DMS 273 treated with DMSO at 0.1 percent for 48 hours (cell line): ENCODE results near the gene MIF4GD.
"Not testable (repeated sequence)": the region's sequence is repeated elsewhere in the genome, so short reads cannot be mapped to it uniquely, and the experiment has no call there.

Experiments used
- DNase-seq: peaks from one replicate; lab custom pipeline; 2025; lab: John Stamatoyannopoulos, UW

Gene MIF4GD, protein sequence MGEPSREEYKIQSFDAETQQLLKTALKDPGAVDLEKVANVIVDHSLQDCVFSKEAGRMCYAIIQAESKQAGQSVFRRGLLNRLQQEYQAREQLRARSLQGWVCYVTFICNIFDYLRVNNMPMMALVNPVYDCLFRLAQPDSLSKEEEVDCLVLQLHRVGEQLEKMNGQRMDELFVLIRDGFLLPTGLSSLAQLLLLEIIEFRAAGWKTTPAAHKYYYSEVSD

DNA sequence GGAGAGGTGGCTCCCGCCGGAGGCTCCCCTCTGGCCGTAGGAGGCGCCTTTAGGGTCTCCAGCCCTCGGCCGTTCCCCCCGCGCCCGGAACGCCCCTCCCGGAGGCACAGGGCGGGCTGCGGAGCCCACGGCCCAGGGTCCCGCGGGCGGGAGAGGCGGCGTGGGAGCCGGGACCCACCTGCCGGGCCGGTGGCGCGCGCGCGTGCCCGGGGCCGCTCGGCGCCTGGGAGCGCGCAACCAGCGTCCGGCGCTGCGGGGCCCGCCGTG lies at the start of gene MIF4GD:
MIF4GD (minus strand) TSS at position 266 of the 267 bp plus-strand sequence. CDS start 1,036 bp downstream, outside the sequence.
- no peak for DNase-seq

DNA sequence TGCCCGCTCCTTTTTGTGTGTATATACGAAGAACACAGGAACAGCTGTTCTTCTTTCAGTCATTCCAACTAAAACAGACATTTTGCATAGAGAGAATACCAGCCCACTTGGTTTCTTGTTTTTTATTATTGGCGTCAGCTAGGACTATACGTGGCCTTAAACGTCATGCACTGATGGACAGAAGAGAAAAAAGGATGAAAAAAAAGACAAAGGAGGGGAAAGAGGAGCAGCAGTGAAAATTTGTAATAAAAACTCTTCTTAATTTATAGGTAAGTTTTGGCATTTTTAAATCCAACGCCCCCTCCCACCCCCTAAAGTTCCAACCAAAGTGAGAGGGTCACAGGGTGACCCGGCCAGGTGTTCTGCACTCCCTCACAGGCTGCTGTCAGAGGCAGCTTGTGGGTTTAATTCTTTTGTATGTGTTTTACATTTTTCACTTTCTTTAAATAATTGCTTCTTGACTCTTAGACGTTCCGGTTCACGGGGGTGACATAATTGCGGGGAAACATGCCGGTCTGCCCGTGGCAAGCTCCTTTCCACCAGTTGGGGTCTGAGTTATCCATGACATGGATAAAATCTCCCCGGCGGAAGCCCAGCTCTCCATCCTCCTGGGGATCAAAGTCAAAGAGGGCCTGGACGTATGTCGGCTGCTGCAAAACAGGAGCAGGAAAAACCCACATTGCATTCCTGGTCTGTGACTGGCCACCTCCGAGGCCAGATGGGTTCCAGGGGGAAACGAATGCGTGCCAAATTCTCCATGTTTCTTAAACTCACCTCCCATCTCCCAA lies 49.1 kb upstream of the MIF4GD start:
- DNase-seq, result no peak

DNA sequence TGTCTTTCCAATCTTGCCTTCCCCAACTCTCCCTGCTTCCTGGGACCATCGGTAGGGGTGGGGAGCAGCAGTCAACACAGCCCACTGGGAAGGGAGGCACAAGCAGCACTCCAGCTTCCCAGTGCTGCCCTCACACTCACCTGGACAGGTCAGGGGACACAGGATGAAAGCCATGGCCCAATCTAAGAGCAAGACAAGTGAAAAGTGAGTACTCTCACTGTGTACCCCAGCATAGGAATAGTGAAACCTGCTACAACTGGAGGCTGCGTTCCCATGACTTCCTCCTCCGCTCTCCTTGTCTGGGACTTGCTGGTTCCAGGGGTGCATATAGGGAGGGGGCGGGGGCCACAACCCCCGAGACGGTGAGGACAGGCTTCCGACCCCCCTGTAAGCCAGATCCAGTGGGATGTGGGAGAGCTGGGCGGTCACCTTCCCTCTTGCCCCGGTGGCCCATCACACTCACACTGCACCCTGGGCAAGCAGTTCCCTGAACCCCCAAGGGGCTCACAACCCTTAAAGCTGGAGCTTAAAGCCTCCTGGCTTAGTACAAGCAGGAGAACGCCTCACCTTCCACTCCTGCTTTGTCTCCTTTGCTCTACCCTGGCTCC lies 47.7 kb upstream of the MIF4GD start:
- no peak for DNase-seq

DNA sequence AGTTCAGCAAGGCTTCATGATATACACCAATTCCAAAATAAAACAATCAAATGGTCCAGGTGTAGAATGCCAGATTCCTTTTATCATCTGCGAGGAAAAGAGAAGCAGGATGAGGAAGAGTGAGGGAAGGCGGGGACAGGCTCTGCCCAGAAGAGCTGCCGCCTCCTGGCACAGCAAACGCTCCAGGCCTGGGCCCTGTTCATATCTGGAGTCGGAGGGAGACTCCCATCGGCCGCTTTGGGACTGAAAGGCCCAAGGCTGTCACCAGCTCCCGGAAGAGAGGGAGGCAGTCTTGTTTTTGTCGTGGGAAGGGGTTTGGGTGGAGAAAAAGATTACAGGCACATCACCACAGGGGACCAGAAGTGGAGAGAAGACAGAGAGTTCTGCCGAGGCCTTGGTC lies 47.2 kb upstream of the MIF4GD start:
- DNase-seq, result no peak

DNA sequence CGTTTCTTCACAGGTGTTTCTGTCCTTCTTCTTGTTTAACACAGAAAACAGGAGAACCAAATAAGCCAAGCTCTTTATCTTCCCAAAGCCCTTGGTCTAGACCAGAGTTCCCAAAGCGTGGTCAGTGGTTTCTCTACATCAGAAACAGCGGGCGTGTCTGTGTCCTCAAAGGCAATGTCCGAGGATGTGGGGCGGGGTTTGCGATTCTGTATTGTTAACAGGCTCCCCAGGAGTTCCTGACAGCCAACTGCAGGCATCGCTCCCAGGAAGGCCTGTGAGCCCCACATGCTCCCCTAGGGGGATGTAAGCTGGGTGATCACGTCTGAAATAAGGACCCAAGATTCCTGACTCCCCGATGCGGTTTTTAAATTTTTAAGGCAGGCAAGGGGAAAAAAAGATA lies 46.6 kb upstream of the MIF4GD start:
- DNase-seq, result no peak

DNA sequence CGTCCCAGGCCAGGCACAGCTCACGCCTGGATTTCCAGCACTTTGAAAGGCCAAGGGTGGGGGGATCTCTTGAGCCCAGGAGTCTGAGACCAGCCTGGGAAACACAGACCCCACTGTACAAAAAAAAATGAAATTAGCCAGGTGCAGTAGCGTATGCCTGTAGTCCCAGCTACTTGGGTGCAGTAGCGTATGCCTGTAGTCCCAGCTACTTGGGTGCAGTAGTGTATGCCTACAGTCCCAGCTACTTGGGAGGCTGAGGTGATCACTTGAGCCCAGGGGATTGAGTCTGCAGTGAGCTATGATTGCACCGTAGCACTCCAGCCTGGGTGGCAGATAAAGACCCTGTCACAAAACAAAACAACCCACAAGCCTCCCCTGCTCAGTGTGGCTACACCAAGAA lies 45.2 kb upstream of the MIF4GD start:
- DNase-seq, result no peak

DNA sequence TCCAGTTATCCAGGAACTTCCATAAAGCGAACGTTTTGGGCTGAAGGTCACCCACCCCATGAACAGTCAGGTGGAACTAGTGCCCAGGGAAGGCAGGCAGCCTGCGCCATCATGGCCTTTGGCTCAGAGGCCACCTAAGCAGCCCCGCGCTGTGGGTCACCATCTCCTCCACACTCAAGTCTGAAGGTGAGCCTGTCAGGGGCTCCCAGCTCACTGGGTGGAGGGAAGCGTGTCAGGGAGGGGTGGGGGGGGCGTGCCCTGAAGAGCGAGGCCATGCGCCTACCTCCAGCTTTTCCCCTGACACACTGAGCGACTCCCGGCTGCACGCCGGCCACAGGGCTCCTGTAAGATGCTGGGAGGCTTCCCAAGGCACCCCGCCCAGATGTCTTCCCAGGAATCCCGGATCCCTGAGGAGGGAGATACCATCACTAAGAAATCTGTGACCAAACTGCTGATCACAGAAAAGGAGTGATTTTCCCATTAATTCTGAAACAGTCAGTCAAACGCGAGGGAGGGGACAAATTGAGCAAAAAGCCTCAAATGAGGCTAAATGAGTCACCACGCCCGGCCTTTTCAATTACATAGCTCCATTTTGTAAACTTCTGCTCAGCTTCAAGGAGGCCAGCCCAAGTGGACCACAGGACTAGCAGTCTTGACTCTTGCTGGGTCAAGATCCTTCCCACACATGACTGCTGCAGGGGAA lies 44.7 kb upstream of the MIF4GD start:
- DNase-seq, result no peak

DNA sequence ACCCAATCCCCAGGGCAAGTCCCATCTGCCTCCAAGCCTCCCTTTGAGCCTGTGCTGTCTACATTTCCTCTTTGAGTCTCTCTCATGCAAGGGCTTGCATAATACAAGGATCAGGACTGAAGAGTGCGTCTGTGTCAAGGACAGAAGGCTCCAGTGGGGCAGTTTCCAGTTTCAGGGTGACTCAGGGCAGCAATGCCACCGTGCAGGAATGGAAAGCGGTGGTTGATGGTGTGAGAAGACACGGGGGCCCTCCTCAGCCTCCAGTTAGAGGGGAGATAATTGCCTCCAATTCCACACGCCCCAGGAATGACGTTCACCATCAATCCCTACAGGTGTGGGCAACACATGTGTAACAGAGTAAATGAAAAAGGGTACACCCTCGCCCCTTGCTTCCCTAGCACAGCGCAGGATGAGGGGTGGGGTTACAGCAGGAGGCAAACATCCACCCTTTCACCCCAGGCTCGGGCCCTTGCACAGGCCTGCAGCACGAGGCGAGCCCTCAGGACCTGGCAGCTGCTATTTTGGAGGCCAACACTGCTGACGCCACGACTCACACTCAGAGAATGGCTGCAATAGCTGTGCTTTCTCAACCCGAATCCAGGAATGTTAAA lies 43.0 kb upstream of the MIF4GD start:
- no peak for DNase-seq

DNA sequence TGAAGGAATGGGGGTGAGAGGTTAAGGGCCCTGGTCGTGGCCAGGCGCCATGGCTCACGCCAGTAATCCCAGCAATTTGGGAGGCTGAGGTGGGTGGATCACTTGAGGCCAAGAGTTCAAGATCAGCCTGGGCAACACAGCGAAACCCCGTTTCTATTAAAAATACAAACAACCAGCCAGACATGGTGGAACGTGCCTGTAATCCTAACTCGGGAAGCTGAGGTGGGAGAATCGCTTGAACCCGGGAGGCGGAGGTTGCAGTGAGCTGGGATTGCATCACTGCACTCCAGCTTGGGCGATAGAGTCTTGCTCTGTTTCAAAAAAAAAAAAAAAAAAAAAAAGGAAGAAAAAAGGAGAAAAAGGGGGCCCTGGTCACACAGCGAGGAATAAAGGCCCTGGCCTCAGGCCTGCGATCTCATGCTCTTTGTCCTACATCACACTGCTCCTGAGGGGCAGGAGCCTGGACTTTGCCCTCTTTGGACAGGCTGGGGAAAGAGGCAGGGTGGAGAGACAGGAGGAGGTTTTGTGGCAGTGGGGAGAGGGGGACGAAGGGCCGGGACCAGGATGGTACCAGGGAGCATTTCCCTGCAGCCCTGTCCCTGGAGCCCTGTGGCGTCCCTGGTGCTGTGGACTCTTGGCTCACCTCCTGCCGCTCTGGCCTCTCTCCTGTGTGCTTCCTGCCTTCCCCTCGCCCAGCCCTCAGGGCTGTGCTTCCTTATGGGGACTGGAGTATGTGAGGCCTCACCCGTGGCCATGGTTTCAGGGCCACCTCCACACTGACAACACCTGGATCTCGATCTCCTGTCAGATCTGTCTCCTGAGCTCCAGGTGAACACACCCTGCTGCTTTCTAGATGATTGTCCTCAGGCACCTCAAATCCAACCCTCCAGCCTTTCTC lies 38.0 kb upstream of the MIF4GD start:
- DNase-seq, result no peak

DNA sequence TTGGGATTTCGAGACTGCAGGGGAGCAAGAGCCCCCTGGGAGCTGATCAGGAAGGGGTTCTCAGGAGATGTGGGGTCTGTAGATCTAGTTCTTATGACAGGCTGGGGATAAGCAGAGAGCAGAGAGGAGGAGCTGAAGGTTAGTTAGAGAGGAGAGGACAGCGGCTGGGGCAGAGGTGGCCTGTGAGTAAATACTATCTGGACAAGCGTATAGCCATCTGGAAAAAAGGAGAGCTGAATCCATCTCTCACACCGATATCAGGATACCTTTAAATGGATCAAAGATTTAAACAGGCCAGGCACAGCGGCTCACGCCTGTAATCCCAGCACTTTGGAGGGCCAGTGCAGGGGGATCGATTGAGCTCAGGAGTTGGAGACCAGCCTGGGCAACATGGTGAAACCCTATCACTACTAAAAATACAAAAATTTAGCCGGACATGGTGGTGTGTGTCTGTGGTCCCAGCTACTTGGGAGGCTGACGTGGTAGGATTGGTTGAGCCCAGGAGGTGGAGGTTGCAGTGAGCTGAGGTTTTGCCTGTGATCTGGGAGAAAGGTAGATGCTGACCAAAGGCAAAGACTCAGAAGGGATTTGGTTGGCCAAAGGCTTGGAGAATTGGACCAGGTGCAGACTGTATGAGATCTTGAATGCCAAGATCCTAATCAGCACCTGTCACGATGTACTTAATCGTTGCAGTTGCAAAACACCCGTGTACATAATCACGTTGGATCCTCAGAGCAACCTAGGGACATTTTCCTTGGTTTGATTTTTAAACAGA lies 37.1 kb upstream of the MIF4GD start:
- DNase-seq, result no peak

DNA sequence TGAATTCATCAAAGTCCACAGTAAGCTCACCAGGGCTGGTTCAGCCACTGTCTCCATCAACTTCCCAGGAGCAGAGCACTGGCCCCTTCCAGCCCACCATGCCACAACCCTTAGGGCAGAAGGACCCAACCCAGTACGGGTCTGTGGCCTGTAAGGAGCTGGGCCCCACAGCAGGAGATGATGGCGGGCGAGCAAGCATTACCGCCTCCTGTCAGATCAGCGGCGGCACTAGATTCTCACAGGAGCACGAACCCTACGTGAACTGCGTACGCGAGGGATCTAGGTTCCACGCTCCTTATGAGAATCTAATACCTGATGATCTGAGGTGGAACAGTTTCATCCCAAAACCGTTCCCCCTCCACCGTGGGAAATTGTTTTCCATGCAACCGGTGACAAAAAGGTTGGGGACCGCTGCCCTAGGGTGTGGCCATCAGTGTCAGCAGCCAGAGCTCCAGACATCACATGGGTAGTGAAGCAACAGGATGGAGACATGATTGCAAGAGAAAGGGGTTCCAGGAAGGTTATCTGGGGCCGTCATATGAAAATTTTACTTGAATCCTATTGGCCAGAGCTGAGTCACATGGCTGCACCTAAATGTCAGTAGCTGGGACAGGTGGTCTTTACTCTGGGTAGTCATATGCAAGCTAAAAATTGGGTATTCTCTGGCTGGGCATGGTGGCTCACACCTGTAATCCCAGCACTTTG lies 30.6 kb upstream of the MIF4GD start:
- no peak for DNase-seq

DNA sequence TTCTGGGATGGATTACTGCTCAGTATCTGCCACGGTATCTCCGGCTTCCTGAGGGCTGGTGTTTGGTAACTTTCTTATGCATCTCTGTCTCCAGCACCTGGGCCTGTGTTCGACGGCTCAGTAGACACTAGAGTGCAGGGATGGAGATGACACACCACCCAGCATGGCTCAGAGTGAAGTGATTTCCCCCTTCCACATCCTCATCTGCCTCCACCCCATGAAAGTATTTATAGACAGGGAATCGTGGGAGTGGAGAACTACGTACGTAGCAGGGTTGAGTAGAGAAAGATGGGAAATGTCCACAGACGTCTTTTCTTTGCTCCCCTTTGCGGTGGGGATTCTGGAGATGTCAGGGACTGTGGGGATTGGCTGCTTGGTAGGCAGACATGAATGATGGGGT lies 30.0 kb upstream of the MIF4GD start:
- DNase-seq, result no peak

DNA sequence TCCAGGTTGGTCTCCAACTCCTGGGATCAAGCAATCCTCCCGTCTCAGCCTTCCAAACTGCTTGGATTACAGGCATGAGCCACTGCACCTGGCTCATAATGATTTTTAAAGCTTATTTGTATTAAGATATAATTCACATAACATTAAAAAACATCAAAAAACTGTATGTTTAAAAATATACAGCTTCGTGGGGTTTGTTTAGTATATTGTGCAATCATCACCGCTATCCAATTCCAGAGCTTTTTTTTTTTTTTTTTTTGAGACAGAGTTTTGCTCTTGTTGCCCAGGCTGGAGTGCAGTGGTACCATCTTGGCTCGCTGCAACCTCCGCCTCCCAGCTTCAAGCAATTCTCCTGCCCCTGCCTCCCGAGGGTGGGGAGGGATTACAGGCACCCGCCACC lies 29.2 kb upstream of the MIF4GD start:
- DNase-seq, result no peak

DNA sequence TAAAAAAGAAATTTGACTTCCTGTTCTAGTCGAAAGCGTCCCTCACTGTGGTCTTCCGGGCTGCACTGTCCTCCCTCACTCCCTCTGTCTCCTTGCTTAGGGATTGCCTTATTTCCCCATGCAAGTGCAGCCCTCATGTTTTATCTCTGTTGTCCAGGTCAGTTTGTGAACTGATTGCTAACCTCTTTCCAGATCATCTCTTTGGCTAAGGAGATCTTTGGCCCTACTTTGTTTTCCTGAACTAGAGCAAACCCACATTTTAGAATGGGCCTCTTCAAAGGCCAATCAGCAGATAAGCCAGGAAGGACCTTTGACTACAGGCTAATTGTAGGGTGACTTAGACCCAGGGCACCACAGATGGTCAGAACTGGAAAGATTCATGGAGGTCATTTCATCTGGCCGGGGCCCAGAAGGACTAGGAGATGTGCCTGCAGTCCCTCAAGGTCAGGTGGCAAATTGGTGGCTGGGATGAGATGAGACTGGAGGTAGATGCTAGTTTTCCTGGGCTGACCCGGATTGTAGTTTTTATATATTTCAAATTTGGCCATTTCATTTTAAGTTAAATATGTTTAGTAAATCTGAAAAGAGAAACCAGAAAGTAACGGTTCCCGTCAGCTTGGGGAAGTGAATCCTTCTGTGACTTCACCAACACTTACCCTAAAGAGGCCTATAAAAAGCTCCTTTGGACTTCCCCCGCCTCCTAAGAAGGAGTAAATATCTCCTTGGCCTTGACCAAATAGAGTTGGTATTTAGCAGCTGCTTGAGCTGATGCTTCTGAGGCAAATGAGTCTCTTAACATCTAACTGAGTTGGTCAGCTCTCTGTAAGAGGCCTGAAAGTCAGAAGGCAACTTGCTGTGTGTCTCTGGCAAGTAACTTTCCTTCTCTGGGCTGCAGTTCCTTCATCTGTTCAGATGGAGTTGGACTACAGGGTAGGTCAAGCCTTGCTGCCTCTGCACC lies 24.4 kb upstream of the MIF4GD start:
- no peak for DNase-seq

DNA sequence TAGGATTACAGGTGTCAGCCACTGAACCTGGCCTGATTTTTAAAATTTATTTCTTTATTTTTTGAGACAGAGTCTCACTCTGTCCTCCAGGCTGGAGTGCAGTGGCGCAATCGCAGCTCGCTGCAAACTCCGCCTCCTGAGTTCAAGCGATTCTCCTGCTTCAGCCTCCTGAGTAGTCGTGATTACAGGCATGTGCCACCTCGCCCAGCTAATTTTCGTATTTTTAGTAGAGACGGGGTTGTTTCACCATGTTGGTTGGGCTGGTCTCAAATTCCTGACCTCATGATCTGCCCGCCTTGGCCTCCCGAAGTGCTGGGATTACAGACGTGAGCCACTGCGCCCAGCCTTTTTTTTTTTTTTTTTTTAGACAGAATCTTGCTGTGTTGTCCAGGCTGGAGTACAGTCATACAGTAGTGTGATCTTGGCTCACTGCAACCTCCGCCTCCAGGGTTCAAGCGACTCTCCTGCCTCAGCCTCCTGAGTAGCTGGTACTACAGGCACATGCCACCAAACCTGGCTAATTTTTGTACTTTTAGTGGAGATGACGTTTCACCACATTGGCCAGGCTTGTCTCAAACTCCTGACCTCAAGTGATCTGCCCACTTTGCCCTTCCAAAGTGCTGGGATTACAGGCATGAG lies 21.9 kb upstream of the MIF4GD start:
- not testable (repeated sequence) for DNase-seq

DNA sequence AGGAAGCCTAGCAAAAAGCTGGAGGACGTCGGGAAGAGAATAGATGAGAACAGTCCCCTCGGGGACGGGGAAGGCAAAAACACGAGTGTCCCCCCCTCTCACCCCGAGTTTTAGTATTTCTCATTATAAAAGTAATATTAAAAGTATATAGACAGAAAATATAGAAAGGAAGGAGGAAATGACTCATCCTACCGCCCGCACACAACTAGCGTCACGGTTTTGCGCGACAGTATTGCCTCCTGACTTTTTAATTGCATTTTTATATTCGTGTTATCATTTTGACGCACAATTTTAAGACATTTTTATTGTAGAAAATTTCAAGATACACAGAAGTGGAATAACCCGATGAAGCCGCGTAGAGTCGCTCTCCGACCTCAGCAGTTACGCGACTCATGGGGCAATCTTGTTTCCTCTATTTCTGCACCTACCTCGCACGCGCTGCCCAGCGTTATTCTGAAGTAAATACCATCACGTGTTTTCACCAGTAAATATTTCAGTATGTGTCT lies 18.9 kb upstream of the MIF4GD start:
- DNase-seq, result no peak

DNA sequence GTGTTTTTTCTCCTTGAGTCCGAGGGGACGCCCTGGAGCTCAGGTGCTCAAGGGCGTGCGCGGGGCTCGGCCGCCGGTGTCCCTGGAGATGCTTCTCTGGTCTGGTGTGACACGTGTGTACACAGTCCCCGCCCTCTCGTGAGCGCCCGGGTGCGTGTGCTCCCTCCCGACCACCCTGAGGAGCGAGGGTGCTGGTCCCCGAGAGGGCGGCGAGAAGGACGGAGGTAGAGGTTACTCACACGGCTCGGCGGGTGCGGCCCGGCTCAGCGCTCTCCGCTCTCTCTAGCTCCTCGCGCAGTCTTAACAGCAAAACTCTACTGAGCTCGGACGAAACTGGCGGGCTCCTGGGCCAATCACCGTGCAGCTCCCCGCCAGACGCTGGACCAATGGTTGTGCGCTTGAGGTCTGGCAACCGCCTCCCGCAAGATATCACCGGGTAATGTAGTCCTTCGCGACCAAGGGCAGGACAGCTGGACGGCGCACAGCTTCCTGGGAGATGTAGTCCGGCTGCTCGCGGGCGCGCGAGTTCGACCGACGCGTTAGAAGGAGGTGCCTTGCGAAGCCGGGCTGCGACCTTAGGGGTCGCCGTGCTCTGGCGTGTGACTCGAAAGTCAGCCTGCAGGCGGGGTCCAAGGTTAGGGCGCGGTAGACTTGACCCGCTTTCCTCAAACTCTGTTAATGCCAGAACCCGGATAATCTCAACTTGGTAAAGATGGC lies 18.2 kb upstream of the MIF4GD start, which contains the start of gene SLC25A19:
SLC25A19 (minus strand) TSS at position 319 of the 717 bp plus-strand sequence. CDS start 2,669 bp downstream, outside the sequence.
- DNase-seq, result peak; percentile 96
